Kidney (tissue), 14 donors: ENCODE results near the gene SARNP. TPM values are rescaled to one million over a fixed set of nuclear protein-coding genes. Genes with fewer than 3 reads are reported as not detected.

Source experiments
- DNase-seq, 5 donors: peaks; one replicate each; pipeline ENCODE4 v3.0.0-alpha.2; 2013 to 2020
- FAIRE-seq: peaks from 2 replicates; lab custom pipeline; 2012; peaks lifted over from hg19 to GRCh38; lab: Jason Lieb, UNC
- H3K27ac ChIP-seq, 2 donors: one replicate each; pipeline ENCODE4 v1.7.0; 2013; ENCODE audit warnings: low read depth in 2 of 2, low read length in 2 of 2, inconsistent platforms in 1 of 2
- H3K27me3 ChIP-seq: one replicate; pipeline ENCODE4 v1.7.1; 2013; ENCODE audit warnings: low read length, inconsistent platforms; ENCODE audit not compliant: control insufficient read depth, insufficient read depth
- H3K36me3 ChIP-seq, 3 donors: one replicate each; pipeline versions ENCODE4 v1.7.0 to v1.7.1; 2013; ENCODE audit warnings: low read length in 3 of 3, control low read depth in 1 of 3, inconsistent platforms in 1 of 3; ENCODE audit not compliant: insufficient read depth in 3 of 3, control insufficient read depth in 2 of 3
- H3K4me1 ChIP-seq, 3 donors: one replicate each; pipeline versions ENCODE4 v1.7.0 to v1.7.1; 2013; ENCODE audit warnings: low read length in 3 of 3, inconsistent platforms in 1 of 3, low read depth in 1 of 3; ENCODE audit not compliant: control insufficient read depth in 2 of 3, insufficient read depth in 2 of 3
- H3K4me3 ChIP-seq, 3 donors: one replicate each; pipeline versions ENCODE4 v1.7.0 to v1.8.1; 2013; ENCODE audit warnings: low read length in 3 of 3, control low read depth in 1 of 3, inconsistent platforms in 1 of 3
- H3K9ac ChIP-seq, 3 donors: one replicate each; pipeline versions ENCODE4 v1.7.0 to v1.7.1; 2013; ENCODE audit warnings: low read length in 3 of 3, control low read depth in 1 of 3, inconsistent platforms in 1 of 3
- H3K9me3 ChIP-seq, 3 donors: one replicate each; pipeline versions ENCODE4 v1.7.0 to v1.7.1; 2013; ENCODE audit warnings: low read length in 3 of 3, control low read depth in 1 of 3, inconsistent platforms in 1 of 3; ENCODE audit not compliant: control insufficient read depth in 2 of 3, insufficient read depth in 1 of 3
- intact Hi-C: fragments of 100-400 bp; cut with DNase I; formaldehyde crosslinking; loops from one replicate; pipeline ENCODE4 v1.11.1; 2022
- polyA plus RNA-seq: library from polyadenylated mRNA; stranded (reverse); fragments of 350-450 nt; fragmentation: Illumina TruSeq; extraction: RNeasy Lipid Tissue Mini Kit (QIAGEN cat#74804); gene quantifications from one replicate; pipeline ENCODE4 v1.2.3, GENCODE V29; 2014; ENCODE audit warnings: low read depth, low replicate concordance; ENCODE audit not compliant: insufficient read depth
- total RNA-seq: library from RNA; stranded (reverse); fragmentation: NEBNext Ultra II Directional; extraction: Animal tissue kit (Norgen Biotek cat#: 25700); gene quantifications from one replicate; pipeline ENCODE4 v1.2.1, GENCODE V29; 2021
- TF ChIP-seq, protein P1 (sequence below): IDR thresholded peaks from 3 replicates; pipeline ENCODE4 v1.5.1; 2012; ENCODE audit warnings: mild to moderate bottlenecking, moderate library complexity, borderline replicate concordance; ENCODE audit not compliant: insufficient read depth; ENCODE audit errors: extremely low read depth
- donor health status: control.
- donor health status: control.
- donor health status: control.
- donor health status: control.
- donor health status: control.
- donor health status: DM: yes; HTN: yes; CAD: no.
- donor health status: Normal renal cell carcinoma (clear cell type).

SARNP gene
- total and polyA plus RNA-seq, 2 donors from 2014 or later = 51.1 to 109 TPM

- Histone ChIP-seq H3K9ac (no peak overlapping the region), H3K4me1 (peaks cover 2 to 38% (median 38%) of the 10 kb centered on the region in 3 donors), H3K27me3 (no peaks in the 10 kb centered on the region), H3K27ac (peak overlapping the region in 1 of 2 donors; percentile 75), H3K9me3 (no peaks in the 10 kb centered on the region), H3K36me3 (peaks cover 4 to 22% (median 8%) of the 10 kb centered on the region in 3 donors), H3K4me3 (peak overlapping the region in 1 of 3 donors; percentile 47)
- DNase-seq (peak in 1 of 5 donors; percentile 87), FAIRE-seq (no peak)
- intact Hi-C loops = no loop called here
- TF ChIP-seq, protein P1, sequence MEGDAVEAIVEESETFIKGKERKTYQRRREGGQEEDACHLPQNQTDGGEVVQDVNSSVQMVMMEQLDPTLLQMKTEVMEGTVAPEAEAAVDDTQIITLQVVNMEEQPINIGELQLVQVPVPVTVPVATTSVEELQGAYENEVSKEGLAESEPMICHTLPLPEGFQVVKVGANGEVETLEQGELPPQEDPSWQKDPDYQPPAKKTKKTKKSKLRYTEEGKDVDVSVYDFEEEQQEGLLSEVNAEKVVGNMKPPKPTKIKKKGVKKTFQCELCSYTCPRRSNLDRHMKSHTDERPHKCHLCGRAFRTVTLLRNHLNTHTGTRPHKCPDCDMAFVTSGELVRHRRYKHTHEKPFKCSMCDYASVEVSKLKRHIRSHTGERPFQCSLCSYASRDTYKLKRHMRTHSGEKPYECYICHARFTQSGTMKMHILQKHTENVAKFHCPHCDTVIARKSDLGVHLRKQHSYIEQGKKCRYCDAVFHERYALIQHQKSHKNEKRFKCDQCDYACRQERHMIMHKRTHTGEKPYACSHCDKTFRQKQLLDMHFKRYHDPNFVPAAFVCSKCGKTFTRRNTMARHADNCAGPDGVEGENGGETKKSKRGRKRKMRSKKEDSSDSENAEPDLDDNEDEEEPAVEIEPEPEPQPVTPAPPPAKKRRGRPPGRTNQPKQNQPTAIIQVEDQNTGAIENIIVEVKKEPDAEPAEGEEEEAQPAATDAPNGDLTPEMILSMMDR = peak; percentile 59
Measured at GRCh38 chr12:55720894-55721444, 96.6 kb downstream of the SARNP start.

DNA sequence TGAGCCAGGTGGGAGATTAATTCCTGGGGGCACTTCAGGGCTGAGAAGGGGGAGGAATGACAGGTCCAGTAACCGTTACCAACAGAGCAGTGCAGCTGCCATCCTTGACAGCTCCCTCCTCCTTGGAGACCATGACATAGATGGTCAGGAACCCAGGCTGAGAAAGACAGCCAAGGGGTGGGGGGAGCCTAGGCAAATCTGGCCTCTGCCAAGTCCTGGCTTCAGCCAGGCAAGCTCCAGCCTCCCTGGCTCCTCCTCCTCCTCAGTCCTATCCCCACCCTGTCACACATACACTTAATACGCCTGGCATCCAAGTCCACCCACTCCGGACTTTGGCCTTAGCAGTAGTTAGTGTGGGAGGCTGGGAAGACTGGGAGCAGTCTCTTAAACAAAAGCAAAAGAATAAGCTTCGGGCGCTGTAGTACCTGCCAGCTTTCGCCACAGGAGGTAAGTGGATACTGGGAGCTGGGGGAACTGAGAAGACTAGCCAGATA is 97.4 kb downstream of the SARNP start, which contains the start of gene RDH5:
Gene RDH5 (plus strand): TSS at position 323 of the 494 bp plus-strand sequence. CDS start 792 bp downstream, outside the sequence.
- H3K9me3 ChIP-seq = no peaks in the 10 kb centered on the region
- no peaks in the 10 kb centered on the region for H3K27me3 ChIP-seq
- no peak for FAIRE-seq
- H3K4me3 ChIP-seq = peak within 1 kb of the TSS; percentile 30 to 53 (median 47)
- DNase-seq = peak in 4 of 5 donors; percentile 42 to 71 (median 54)
- H3K27ac ChIP-seq = peak within 1 kb of the TSS; percentile 76 to 78
- intact Hi-C loops = no loop called here
- peaks cover 7 to 43% (median 38%) of the 10 kb centered on the region in 3 donors for H3K4me1 ChIP-seq
- TF ChIP-seq, protein P1 = no peak
- no peak within 1 kb of the TSS for H3K9ac ChIP-seq
- H3K36me3 ChIP-seq = peaks cover 0 to 13% (median 8%) of the 10 kb centered on the region in 3 donors

- Histone ChIP-seq H3K9ac (no peak overlapping the region), H3K36me3 (peaks cover 0 to 7% (median 4%) of the 10 kb centered on the region in 3 donors), H3K27ac (peak overlapping the region; percentile 40 to 76)
Measured at GRCh38 chr12:55719371-55719770, 98.2 kb downstream of the SARNP start.

More at GRCh38 chr12:55719371-55719770, 98.2 kb downstream of the SARNP start:
- H3K4me3 ChIP-seq = no peak overlapping the region
- intact Hi-C loops = no loop called here
- no peak for FAIRE-seq
- TF ChIP-seq, protein P1 = no peak
- H3K4me1 ChIP-seq = peaks cover 7 to 43% (median 38%) of the 10 kb centered on the region in 3 donors
- no peaks in the 10 kb centered on the region for H3K27me3 ChIP-seq
- H3K9me3 ChIP-seq = no peaks in the 10 kb centered on the region
- DNase-seq = no peak
